Omental fat pad (tissue), 4 donors: Measurements from ENCODE around the gene UGDH. TPM values are rescaled to one million over a fixed set of nuclear protein-coding genes. Genes with fewer than 3 reads are reported as not detected.

ENCODE experiments used
- ATAC-seq: fragments of 150-250 bp; one replicate; pipeline ENCODE4 v1.9.1; 2016; ENCODE audit warnings: mild to moderate bottlenecking, moderate library complexity; ENCODE audit not compliant: low FRiP score
- DNase-seq: peaks from one replicate; pipeline ENCODE4 v3.0.0-alpha.2; 2019; ENCODE audit warnings: low spot score
- total RNA-seq, 4 donors: library from RNA; depleted of rRNA; stranded (reverse); fragments of >200 nt; gene quantifications; one replicate each; pipeline ENCODE4 v1.1.0, GENCODE V29; 2016
- TF ChIP-seq, protein P1 (sequence below), 3 donors: fragments of 450-650 bp; IDR thresholded peaks; one replicate each; pipeline ENCODE4 v1.5.1; 2016 to 2017; ENCODE audit warnings: antibody characterized with exemption in 3 of 3, mild to moderate bottlenecking in 3 of 3, moderate library complexity in 2 of 3

The UGDH gene
- total RNA-seq, 4 donors from 2014 or later, result 60.1 to 653 (median 148) TPM

GRCh38 chr4:39452860-39453587, 74.2 kb downstream of the UGDH start:
- TF ChIP-seq, protein P1, sequence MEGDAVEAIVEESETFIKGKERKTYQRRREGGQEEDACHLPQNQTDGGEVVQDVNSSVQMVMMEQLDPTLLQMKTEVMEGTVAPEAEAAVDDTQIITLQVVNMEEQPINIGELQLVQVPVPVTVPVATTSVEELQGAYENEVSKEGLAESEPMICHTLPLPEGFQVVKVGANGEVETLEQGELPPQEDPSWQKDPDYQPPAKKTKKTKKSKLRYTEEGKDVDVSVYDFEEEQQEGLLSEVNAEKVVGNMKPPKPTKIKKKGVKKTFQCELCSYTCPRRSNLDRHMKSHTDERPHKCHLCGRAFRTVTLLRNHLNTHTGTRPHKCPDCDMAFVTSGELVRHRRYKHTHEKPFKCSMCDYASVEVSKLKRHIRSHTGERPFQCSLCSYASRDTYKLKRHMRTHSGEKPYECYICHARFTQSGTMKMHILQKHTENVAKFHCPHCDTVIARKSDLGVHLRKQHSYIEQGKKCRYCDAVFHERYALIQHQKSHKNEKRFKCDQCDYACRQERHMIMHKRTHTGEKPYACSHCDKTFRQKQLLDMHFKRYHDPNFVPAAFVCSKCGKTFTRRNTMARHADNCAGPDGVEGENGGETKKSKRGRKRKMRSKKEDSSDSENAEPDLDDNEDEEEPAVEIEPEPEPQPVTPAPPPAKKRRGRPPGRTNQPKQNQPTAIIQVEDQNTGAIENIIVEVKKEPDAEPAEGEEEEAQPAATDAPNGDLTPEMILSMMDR (IDR thresholded peaks at IDR 0.05), result no peak
- DNase-seq (no peak), ATAC-seq (no peak)

DNA sequence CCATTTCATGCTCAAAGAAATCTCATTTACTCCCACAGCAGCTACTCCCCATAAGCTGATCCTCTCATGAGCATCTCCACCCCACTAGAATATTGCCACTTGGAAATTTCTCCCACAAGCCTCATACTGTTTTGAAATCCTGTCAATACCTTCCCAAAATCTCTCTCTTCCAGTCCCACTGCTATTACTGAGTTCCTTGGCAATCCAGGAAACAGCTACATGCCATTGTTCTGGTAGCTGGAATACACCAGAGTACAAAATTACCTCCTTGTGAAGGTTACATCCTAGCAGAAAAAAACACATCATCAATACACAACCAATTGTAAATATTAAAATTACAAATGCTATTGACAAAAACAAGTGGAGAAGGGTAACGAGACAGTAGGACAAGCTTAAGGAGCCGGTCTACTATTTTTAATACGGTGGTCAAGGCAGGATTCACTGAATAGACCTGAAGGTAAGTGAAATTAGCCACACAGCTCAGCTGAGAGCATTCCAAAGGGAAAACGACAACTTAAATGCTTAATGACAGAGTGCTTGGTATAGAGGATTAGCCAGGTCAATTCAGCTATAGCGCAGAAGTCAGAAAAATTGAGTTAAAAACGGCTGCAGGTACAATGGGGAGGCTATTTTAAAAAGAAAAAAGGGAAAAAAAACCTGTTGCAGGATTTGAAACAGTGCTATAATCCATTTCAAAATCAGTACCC, 74.9 kb downstream of the UGDH start:
- ATAC-seq (no peak), DNase-seq (no peak)
- TF ChIP-seq, protein P1 (IDR thresholded peaks at IDR 0.05), result no peak

DNA sequence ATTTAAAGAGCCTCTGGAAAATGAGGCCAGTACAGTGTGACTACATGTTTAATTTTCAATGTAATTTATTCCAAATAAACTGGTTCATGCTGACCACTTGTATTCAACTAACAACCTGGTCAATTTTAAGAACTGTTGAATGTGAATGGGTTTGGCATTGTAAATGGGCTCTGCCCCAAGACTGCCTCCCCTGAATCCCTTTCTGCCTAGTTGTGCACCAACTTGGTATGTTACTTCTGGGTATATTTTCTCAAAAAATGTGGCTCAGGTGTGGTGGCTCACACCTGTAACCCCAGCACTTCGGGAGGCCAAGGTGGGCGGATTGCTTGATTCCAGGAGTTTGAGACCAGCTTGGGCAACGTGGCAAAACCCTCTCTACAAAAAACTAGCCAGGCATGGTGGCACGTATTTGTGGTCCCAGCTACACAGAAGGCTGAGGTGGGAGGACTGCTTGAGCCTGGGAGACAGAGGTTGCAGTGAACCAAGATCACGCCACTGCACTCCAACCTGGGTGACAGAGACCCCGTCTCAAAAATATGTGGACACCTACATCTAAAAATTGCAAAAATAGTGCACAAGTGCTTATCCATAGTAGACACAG, 75.7 kb downstream of the UGDH start:
- ATAC-seq (no peak), DNase-seq (no peak)
- TF ChIP-seq, protein P1 (IDR thresholded peaks at IDR 0.05), result no peak

DNA sequence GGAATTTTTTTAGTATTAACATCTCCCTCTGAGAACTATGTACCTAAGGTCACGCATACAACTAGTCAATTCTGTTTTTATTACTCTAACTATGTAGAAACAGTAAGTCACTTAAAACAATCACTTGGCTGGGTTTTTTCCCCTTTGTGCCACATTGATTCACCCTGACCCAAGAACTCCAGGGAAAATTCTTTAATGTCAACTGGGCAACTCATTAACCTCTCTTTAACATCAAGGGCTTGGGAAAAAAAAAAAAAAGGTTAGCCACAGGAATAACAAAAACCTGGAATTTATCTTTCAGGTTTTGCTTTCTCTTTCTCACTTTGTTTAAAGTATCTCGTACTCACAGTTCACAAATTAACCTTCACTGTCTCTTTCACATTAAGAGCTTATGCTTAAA, 76.6 kb downstream of the UGDH start:
- no peak for ATAC-seq
- TF ChIP-seq, protein P1 (IDR thresholded peaks at IDR 0.05), result no peak
- DNase-seq, result no peak

Other genes starting within 250 kb of the UGDH start
- 10 to 100 TPM; 18.5 to 38.1 (median 27.8) TPM for gene RFC1, start 161.1 kb downstream of the UGDH start, total RNA-seq
- gene KLB, start 120.5 kb downstream of the UGDH start, total RNA-seq, result 10 to 100 TPM in 2 of 4 donors, 1 to 10 TPM in 2; 7.9 to 70.9 (median 12.1) TPM
- 1,000 to 10,000 TPM; 2,923 to 4,543 (median 3,766) TPM for gene RPL9, start 68.5 kb downstream of the UGDH start, total RNA-seq
- 10 to 100 TPM in 2 of 4 donors, 1 to 10 TPM in 2; 5.2 to 25.2 (median 10.4) TPM for gene LIAS, start 68.4 kb downstream of the UGDH start, total RNA-seq
- 10 to 100 TPM; 24.6 to 69.4 (median 35.2) TPM for gene SMIM14, start 111.4 kb upstream of the UGDH start, total RNA-seq
- 10 to 100 TPM; 19.7 to 33.3 (median 25.8) TPM for gene UBE2K, start 170.7 kb upstream of the UGDH start, total RNA-seq